HepG2 (cell line): ENCODE data around the gene IQSEC1.

ENCODE experiments used
- HCFC1 ChIP-seq: fragments of 150-350 bp; IDR thresholded peaks from 2 replicates; pipeline ENCODE4 v1.6.1; 2014; ENCODE audit warnings: low read depth, low read length
- NFIC ChIP-seq: IDR thresholded peaks from 2 replicates; pipeline ENCODE4 v1.6.1; 2012; ENCODE audit warnings: mild to moderate bottlenecking, low read length, inconsistent platforms
- RBAK ChIP-seq: sonication (generic); formaldehyde crosslinking; IDR thresholded peaks from 2 replicates; pipeline ENCODE4 v1.5.1; 2020; ENCODE audit warnings: mild to moderate bottlenecking, missing genetic modification reagents
- SMAD3 ChIP-seq: sonication (generic); formaldehyde crosslinking; IDR thresholded peaks from 2 replicates; pipeline ENCODE4 v1.4.0; 2020; ENCODE audit warnings: missing genetic modification reagents
- TF ChIP-seq, protein P1 (sequence below): sonication (generic); formaldehyde crosslinking; IDR thresholded peaks from 2 replicates; pipeline ENCODE4 v1.8.0; 2022; ENCODE audit warnings: mild to moderate bottlenecking, missing genetic modification reagents

DNA sequence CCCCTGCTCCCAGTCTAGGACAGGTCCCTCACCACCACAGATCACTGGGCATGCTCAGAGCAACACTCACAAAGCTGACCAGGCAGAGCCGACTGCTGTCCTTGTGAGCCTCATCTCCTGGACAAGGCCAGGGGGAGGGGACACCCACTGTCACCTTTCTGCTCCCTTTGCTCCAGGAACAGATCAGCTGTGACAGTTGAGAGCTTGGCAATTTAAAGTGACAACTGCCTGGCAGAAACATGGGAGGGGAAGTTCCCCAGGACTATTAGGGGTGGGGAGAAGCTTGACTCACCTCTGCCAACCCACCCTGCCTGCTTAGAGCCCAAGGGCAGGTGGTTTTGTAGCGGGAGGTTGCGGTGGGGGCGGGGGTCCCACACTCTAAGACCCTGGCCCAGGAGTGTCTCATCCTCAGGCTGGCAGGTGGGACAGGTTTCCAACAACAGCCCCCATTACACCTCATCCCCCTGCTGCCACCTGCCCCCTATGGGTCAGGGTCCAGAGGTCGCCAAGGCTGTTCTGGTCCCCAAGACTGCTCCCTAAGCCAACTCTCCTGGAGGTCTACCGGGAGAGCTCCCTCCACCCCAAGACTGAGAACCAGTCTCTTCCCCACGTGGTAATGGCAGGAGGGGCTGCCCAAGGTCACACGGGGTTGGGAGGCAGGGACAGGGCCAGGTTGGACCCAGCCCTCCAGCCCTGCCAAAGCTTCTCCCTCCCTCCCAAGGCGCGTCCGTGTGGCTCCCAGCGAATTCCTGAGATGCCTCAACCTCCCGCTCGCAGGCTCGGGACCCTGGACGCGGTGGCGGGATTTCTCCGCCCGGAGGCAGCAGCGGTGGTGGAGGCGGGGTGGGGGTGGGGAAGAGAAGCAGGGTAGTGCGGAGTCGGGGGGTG, 80.4 kb downstream of the IQSEC1 start:
- no peak for TF ChIP-seq HCFC1
- TF ChIP-seq, protein P1, sequence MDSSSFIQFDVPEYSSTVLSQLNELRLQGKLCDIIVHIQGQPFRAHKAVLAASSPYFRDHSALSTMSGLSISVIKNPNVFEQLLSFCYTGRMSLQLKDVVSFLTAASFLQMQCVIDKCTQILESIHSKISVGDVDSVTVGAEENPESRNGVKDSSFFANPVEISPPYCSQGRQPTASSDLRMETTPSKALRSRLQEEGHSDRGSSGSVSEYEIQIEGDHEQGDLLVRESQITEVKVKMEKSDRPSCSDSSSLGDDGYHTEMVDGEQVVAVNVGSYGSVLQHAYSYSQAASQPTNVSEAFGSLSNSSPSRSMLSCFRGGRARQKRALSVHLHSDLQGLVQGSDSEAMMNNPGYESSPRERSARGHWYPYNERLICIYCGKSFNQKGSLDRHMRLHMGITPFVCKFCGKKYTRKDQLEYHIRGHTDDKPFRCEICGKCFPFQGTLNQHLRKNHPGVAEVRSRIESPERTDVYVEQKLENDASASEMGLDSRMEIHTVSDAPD (CRISPR knock-in tag), result no peak
- no peak for TF ChIP-seq RBAK (CRISPR knock-in tag)
- no peak for TF ChIP-seq NFIC
- TF ChIP-seq SMAD3 (CRISPR knock-in tag), result no peak
